ENCODE data around the gene PLD1.

DNA sequence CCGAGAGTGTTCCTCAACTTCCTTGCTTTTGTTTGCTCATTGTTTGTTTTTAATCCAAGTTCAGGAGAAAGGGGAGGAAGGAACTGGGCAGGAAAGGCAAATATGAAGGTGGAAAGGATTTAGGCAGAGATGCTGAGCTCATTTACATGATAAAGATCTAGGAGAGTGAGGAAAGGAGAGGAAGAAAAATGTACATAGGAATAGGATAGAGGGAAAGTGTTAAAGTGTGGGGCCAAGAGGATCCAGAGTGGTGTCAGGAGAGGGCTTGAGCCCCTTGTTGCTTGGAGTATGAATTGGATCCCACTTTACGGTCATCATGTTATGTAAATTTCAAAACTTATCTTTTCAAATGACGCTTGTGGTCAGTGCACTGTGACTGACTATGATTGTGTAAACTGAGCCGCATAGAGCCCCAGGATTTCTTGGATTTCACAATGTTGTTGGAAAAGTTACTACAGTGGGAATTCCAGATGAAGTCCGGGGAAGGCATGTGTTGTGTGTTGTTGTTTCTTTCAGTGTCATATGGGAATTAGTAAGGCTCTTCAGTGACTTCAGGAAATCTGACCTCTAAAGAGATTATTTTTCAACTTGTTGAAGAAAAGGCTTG, 15.0 kb upstream of the PLD1 start:
- TF ChIP-seq, protein P1, sequence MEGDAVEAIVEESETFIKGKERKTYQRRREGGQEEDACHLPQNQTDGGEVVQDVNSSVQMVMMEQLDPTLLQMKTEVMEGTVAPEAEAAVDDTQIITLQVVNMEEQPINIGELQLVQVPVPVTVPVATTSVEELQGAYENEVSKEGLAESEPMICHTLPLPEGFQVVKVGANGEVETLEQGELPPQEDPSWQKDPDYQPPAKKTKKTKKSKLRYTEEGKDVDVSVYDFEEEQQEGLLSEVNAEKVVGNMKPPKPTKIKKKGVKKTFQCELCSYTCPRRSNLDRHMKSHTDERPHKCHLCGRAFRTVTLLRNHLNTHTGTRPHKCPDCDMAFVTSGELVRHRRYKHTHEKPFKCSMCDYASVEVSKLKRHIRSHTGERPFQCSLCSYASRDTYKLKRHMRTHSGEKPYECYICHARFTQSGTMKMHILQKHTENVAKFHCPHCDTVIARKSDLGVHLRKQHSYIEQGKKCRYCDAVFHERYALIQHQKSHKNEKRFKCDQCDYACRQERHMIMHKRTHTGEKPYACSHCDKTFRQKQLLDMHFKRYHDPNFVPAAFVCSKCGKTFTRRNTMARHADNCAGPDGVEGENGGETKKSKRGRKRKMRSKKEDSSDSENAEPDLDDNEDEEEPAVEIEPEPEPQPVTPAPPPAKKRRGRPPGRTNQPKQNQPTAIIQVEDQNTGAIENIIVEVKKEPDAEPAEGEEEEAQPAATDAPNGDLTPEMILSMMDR (conservative IDR thresholded peaks at IDR 0.05; ENCODE audit: low read length), result no peak
- no peak for TF ChIP-seq EZH2phosphoT487 (IDR thresholded peaks at IDR 0.05; ENCODE audit: borderline replicate concordance)
